HepG2 (cell line): ENCODE results near the gene NFE2L1. TPM values are rescaled to one million over a fixed set of nuclear protein-coding genes. Genes with fewer than 3 reads are reported as not detected.

ENCODE experiments used
- BCL6 ChIP-seq: IDR thresholded peaks from 2 replicates; pipeline ENCODE4 v1.6.1; 2016; ENCODE audit warnings: missing genetic modification reagents, missing compliant biosample characterization
- BRD4 ChIP-seq: sonication (generic); formaldehyde crosslinking; IDR thresholded peaks from 2 replicates; pipeline ENCODE4 v1.4.0; 2020; ENCODE audit warnings: missing genetic modification reagents
- CEBPB ChIP-seq: IDR thresholded peaks from 2 replicates; pipeline ENCODE4 v1.6.1; 2011; ENCODE audit warnings: low read depth, low read length, improper control_type of control experiment, borderline replicate concordance
- FIP1L1 ChIP-seq: fragments of 200-400 bp; formaldehyde crosslinking; IDR thresholded peaks from 2 replicates; pipeline ENCODE4 v1.6.1; 2018; ENCODE audit warnings: low read depth, mild to moderate bottlenecking, low read length, moderate library complexity, borderline replicate concordance; ENCODE audit not compliant: insufficient read depth
- FOXK2 ChIP-seq: fragments of 450-650 bp; IDR thresholded peaks from 2 replicates; pipeline ENCODE4 v1.6.1; 2016
- MLXIP ChIP-seq: sonication (generic); formaldehyde crosslinking; IDR thresholded peaks from 2 replicates; pipeline ENCODE4 v1.9.0; 2021; ENCODE audit warnings: missing genetic modification reagents, borderline replicate concordance
- NR0B2 ChIP-seq: sonication (generic); formaldehyde crosslinking; IDR thresholded peaks from 2 replicates; pipeline ENCODE4 v1.4.0; 2020; ENCODE audit warnings: mild to moderate bottlenecking, missing genetic modification reagents
- RFX1 ChIP-seq: fragments of 450-650 bp; IDR thresholded peaks from 2 replicates; pipeline ENCODE4 v1.6.1; 2017
- RORA ChIP-seq: sonication (generic); formaldehyde crosslinking; IDR thresholded peaks from 2 replicates; pipeline ENCODE4 v1.5.0; 2020; ENCODE audit warnings: mild to moderate bottlenecking, missing genetic modification reagents, moderate library complexity
- TCF7L2 ChIP-seq: IDR thresholded peaks from 2 replicates; pipeline ENCODE4 v1.6.1; 2011; ENCODE audit warnings: mild to moderate bottlenecking, low read depth, low read length, moderate library complexity
- TOPORS ChIP-seq: sonication (generic); formaldehyde crosslinking; IDR thresholded peaks from 2 replicates; pipeline ENCODE4 v1.8.0; 2023; ENCODE audit warnings: mild to moderate bottlenecking, missing genetic modification reagents
- U2AF1 ChIP-seq: fragments of 200-400 bp; formaldehyde crosslinking; optimal IDR thresholded peaks from 2 replicates; pipeline ENCODE3; 2017; ENCODE audit warnings: mild to moderate bottlenecking, low read depth, low read length
- ZFP37 ChIP-seq: sonication (generic); formaldehyde crosslinking; IDR thresholded peaks from 2 replicates; pipeline ENCODE4 v1.4.0; 2020; ENCODE audit warnings: missing genetic modification reagents, borderline replicate concordance
- ZIK1 ChIP-seq: sonication (generic); formaldehyde crosslinking; IDR thresholded peaks from 2 replicates; pipeline ENCODE4 v1.5.0; 2020; ENCODE audit warnings: mild to moderate bottlenecking, low read depth, missing genetic modification reagents, borderline replicate concordance
- ZNF24 ChIP-seq: fragments of 450-650 bp; IDR thresholded peaks from 2 replicates; pipeline ENCODE4 v1.6.1; 2017; ENCODE audit warnings: antibody characterized with exemption, mild to moderate bottlenecking
- ZNF280B ChIP-seq: sonication (generic); formaldehyde crosslinking; IDR thresholded peaks from 2 replicates; pipeline ENCODE4 v1.5.0; 2020; ENCODE audit warnings: missing genetic modification reagents, mild to moderate bottlenecking, borderline replicate concordance
- ZNF350 ChIP-seq: sonication (generic); formaldehyde crosslinking; IDR thresholded peaks from 2 replicates; pipeline ENCODE4 v1.4.0; 2020; ENCODE audit warnings: mild to moderate bottlenecking, low read depth, missing genetic modification reagents, borderline replicate concordance
- ZNF362 ChIP-seq: sonication (generic); formaldehyde crosslinking; IDR thresholded peaks from 2 replicates; pipeline ENCODE4 v1.4.0; 2020; ENCODE audit warnings: missing genetic modification reagents, mild to moderate bottlenecking, borderline replicate concordance
- ZNF616 ChIP-seq: sonication (generic); formaldehyde crosslinking; IDR thresholded peaks from 2 replicates; pipeline ENCODE4 v1.5.0; 2020; ENCODE audit warnings: low read depth, mild to moderate bottlenecking, missing genetic modification reagents
- ZNF800 ChIP-seq: sonication (generic); formaldehyde crosslinking; IDR thresholded peaks from 2 replicates; pipeline ENCODE4 v1.4.0; 2020; ENCODE audit warnings: missing genetic modification reagents
- polyA plus RNA-seq, 8 experiments: library from polyadenylated mRNA; depleted of rRNA in 3 of 8; stranded (reverse) in 7 of 8; unstranded in 1 of 8; fragments of >200 nt; fragmentation: Illumina TruSeq in 4 of 8; extraction: Trizol in 4 of 8; gene quantifications; 2 replicates each; pipeline versions ENCODE4 v1.2.1 to v1.2.3, GENCODE V29; 2011 to 2016; ENCODE audit warnings: low read depth in 4 of 8, missing spikeins in 1 of 8, mixed read lengths in 1 of 8; ENCODE audit not compliant: insufficient read depth in 1 of 8
- total RNA-seq, 5 experiments: library from RNA; depleted of rRNA; stranded (reverse); fragments of >200 nt; fragmentation: Illumina TruSeq; extraction: Trizol; gene quantifications; 2 replicates each; pipeline ENCODE4 v1.2.3, GENCODE V29; 2016; ENCODE audit warnings: low read depth in 1 of 5

Gene NFE2L1
- total and polyA plus RNA-seq, 2 of the 13 experiments (the other 11 are each of a cell fraction or from before 2014, with no cell fraction given), result 67.0 to 234 TPM

- TF ChIP-seq ZNF800 (CRISPR knock-in tag) (peak; percentile 83; the same call in 1 of the 2 replicates), CEBPB (no peak), BRD4 (CRISPR knock-in tag) (no peak), ZNF616 (no peak), FOXK2 (no peak), MLXIP (no peak), RORA (CRISPR knock-in tag) (no peak), ZNF280B (CRISPR knock-in tag) (peak; percentile 49; the same call in 1 of the 2 replicates), FIP1L1 (no peak), ZIK1 (no peak), TOPORS (CRISPR knock-in tag) (no peak), ZNF350 (CRISPR knock-in tag) (no peak; the same call in 1 of the 2 replicates), ZNF362 (CRISPR knock-in tag) (no peak), BCL6 (0 out of 2 replicates have a peak, but pooled peaks have one; percentile 4), ZFP37 (CRISPR knock-in tag) (no peak), NR0B2 (CRISPR knock-in tag) (0 out of 2 replicates have a peak, but pooled peaks have one; percentile 56), RFX1 (no peak), U2AF1 (no peak), ZNF24 (no peak), TCF7L2 (no peak)
Measured at GRCh38 chr17:48023400-48024148, 24.6 kb upstream of the NFE2L1 start (continued).
